A549 (cell line): ENCODE data around the gene ASXL3. TPM values are rescaled to one million over a fixed set of nuclear protein-coding genes. Genes with fewer than 3 reads are reported as not detected.

Source experiments
- ATAC-seq, 2 experiments: fragments of 200-7000 bp in 1 of 2; fragments of >200 bp in 1 of 2; cut with Nextera tagmentation in 1 of 2; cut with Tn5 transposase in 1 of 2; 3 replicates each; pipeline versions ENCODE4 v1.8.0 to v1.9.1; 2018 to 2020; ENCODE audit warnings: mild to moderate bottlenecking in 1 of 2, moderate library complexity in 1 of 2
- CTCF ChIA-PET: fragments of 300-600 bp; sonication (Branson Sonifier 250); formaldehyde crosslinking; extraction: SDS; loops from one replicate; lab custom pipeline; 2021; ENCODE audit warnings: antibody characterized with exemption, inconsistent platforms; lab: Yijun Ruan, JAX
- POLR2A ChIA-PET: fragments of 350-600 bp; formaldehyde crosslinking; extraction: SDS; loops from one replicate; lab custom pipeline; 2021; ENCODE audit warnings: antibody characterized with exemption, inconsistent platforms; lab: Yijun Ruan, JAX
- DNase-seq, 2 experiments: peaks; one replicate each; pipeline versions ENCODE4 v3.0.0 to v3.0.0-alpha.2; 2011 to 2016; ENCODE audit warnings: low read depth in 1 of 2, low spot score in 1 of 2
- FAIRE-seq: peaks from 2 replicates; lab custom pipeline; 2011; peaks lifted over from hg19 to GRCh38; lab: Jason Lieb, UNC
- H3K27ac ChIP-seq, 2 experiments: fragments of >200 bp; sonication (Bioruptor Twin); formaldehyde crosslinking; 3 replicates each; pipeline ENCODE4 v1.5.1; 2016 to 2017
- H3K4me1 ChIP-seq: fragments of >200 bp; sonication (Bioruptor Twin); formaldehyde crosslinking; 3 replicates; pipeline ENCODE4 v1.6.1; 2016
- H3K4me2 ChIP-seq: fragments of >200 bp; sonication (Bioruptor Twin); formaldehyde crosslinking; 3 replicates; pipeline ENCODE4 v1.6.1; 2016
- H3K4me3 ChIP-seq: fragments of >200 bp; sonication (Bioruptor Twin); formaldehyde crosslinking; 3 replicates; pipeline ENCODE4 v1.5.1; 2016
- H3K9me3 ChIP-seq: fragments of >200 bp; sonication (Bioruptor Twin); formaldehyde crosslinking; 3 replicates; pipeline ENCODE4 v1.6.1; 2016
- ATOH8 ChIP-seq: fragments of 250-450 bp; sonication (Bioruptor Pico); IDR thresholded peaks from 2 replicates; pipeline ENCODE4 v1.5.0; 2020; ENCODE audit warnings: low read depth, mild to moderate bottlenecking, moderate library complexity
- BCL3 ChIP-seq: fragments of >200 bp; sonication (Bioruptor Twin); formaldehyde crosslinking; IDR thresholded peaks from 3 replicates; pipeline ENCODE4 v1.6.1; 2016
- CBX2 ChIP-seq: fragments of 200-600 bp; sonication (generic); IDR thresholded peaks from 2 replicates; pipeline ENCODE4 v1.6.1; 2016; ENCODE audit warnings: low read depth, mild to moderate bottlenecking, borderline replicate concordance
- CHD4 ChIP-seq: fragments of 200-600 bp; sonication (generic); IDR thresholded peaks from 2 replicates; pipeline ENCODE4 v1.6.1; 2016; ENCODE audit warnings: antibody characterized with exemption, mild to moderate bottlenecking, borderline replicate concordance
- EHF ChIP-seq: fragments of 250-450 bp; sonication (Bioruptor Pico); IDR thresholded peaks from 2 replicates; pipeline ENCODE4 v1.5.0; 2020; ENCODE audit warnings: mild to moderate bottlenecking
- EP300 ChIP-seq, 2 experiments: fragments of >200 bp; sonication (Bioruptor Twin); formaldehyde crosslinking; IDR thresholded peaks; 2 replicates in 1 of 2; 3 replicates in 1 of 2; pipeline ENCODE4 v1.6.1; 2016 to 2017
- FOSL2 ChIP-seq, 2 experiments: fragments of 450-650 bp in 1 of 2; fragments of >200 bp in 1 of 2; sonication (Bioruptor Twin) in 1 of 2; formaldehyde crosslinking; IDR thresholded peaks; 2 replicates each; pipeline versions ENCODE4 v1.5.0 to v1.6.1; 2016 to 2020; ENCODE audit warnings: mild to moderate bottlenecking in 1 of 2, moderate library complexity in 1 of 2
- HOXA7 ChIP-seq: fragments of 250-450 bp; sonication (Bioruptor Pico); IDR thresholded peaks from 2 replicates; pipeline ENCODE4 v1.5.0; 2020; ENCODE audit warnings: mild to moderate bottlenecking, moderate library complexity
- JUN ChIP-seq, 2 experiments: fragments of >200 bp; sonication (Bioruptor Twin); formaldehyde crosslinking; IDR thresholded peaks; 2 replicates in 1 of 2; 3 replicates in 1 of 2; pipeline ENCODE4 v1.6.1; 2016 to 2017
- KDM1A ChIP-seq: fragments of 200-600 bp; sonication (generic); IDR thresholded peaks from 2 replicates; pipeline ENCODE4 v1.6.1; 2016; ENCODE audit warnings: low read depth, mild to moderate bottlenecking
- MAFK ChIP-seq: fragments of 450-650 bp; IDR thresholded peaks from 2 replicates; pipeline ENCODE4 v1.6.1; 2014; ENCODE audit not compliant: partially characterized antibody
- NFE2L2 ChIP-seq: fragments of 150-350 bp; conservative IDR thresholded peaks from 2 replicates; pipeline ENCODE4 v1.6.1; 2014; ENCODE audit warnings: low read length
- POLR2AphosphoS2 ChIP-seq: conservative IDR thresholded peaks from 2 replicates; pipeline ENCODE4 v1.6.1; 2012; ENCODE audit warnings: low read length, improper control_type of control experiment, inconsistent platforms
- RARB ChIP-seq: fragments of 250-450 bp; sonication (Bioruptor Pico); IDR thresholded peaks from 2 replicates; pipeline ENCODE4 v1.8.0; 2021; ENCODE audit warnings: mild to moderate bottlenecking, moderate library complexity
- RCOR1 ChIP-seq: fragments of 150-350 bp; IDR thresholded peaks from 2 replicates; pipeline ENCODE4 v1.6.1; 2014; ENCODE audit warnings: antibody characterized with exemption, low read length, low read depth
- SREBF2 ChIP-seq: fragments of 450-650 bp; IDR thresholded peaks from 2 replicates; pipeline ENCODE4 v1.6.1; 2014; ENCODE audit warnings: mild to moderate bottlenecking, moderate library complexity
- TFCP2L1 ChIP-seq: fragments of 250-450 bp; sonication (Bioruptor Pico); IDR thresholded peaks from 2 replicates; pipeline ENCODE4 v1.5.0; 2021; ENCODE audit warnings: mild to moderate bottlenecking
- TP53 ChIP-seq: fragments of 250-450 bp; sonication (Bioruptor Pico); IDR thresholded peaks from 2 replicates; pipeline ENCODE4 v1.5.0; 2021; ENCODE audit warnings: mild to moderate bottlenecking, moderate library complexity
- ZSCAN20 ChIP-seq: fragments of 250-450 bp; sonication (Bioruptor Pico); IDR thresholded peaks from 2 replicates; pipeline ENCODE4 v1.8.0; 2022; ENCODE audit warnings: mild to moderate bottlenecking, moderate library complexity
- WGBS: methylation state at CpG from one replicate; pipeline ENCODE4 v1.1.6; 2017; ENCODE audit errors: missing lambda C conversion rate; 5-methylcytosine and 5-hydroxymethylcytosine counted together
- polyA plus RNA-seq, 4 experiments: library from polyadenylated mRNA; depleted of rRNA in 3 of 4; stranded (reverse); fragments of >200 nt; fragmentation: RNase III in 1 of 4; extraction: RNeasy Plus Mini Kit Qiagen cat#74134 plus additional on column Dnase treatment in 1 of 4; gene quantifications; 2 replicates in 3 of 4; 3 replicates in 1 of 4; pipeline ENCODE4 v1.2.3, GENCODE V29; 2011 to 2017
- TF ChIP-seq, protein P1 (sequence below): fragments of 150-350 bp; IDR thresholded peaks from 2 replicates; pipeline ENCODE4 v1.6.1; 2014; ENCODE audit warnings: low read depth, mild to moderate bottlenecking, low read length
- TF ChIP-seq, protein P2 (sequence below): IDR thresholded peaks from 2 replicates; pipeline ENCODE4 v1.6.1; 2012
- TF ChIP-seq, protein P3 (sequence below): fragments of >200 bp; sonication (Bioruptor Twin); formaldehyde crosslinking; IDR thresholded peaks from 2 replicates; pipeline ENCODE4 v1.6.1; 2016

ASXL3 gene
- polyA plus RNA-seq, 2 of the 4 experiments (the other 2 are of a cell fraction), result not detected

DNA sequence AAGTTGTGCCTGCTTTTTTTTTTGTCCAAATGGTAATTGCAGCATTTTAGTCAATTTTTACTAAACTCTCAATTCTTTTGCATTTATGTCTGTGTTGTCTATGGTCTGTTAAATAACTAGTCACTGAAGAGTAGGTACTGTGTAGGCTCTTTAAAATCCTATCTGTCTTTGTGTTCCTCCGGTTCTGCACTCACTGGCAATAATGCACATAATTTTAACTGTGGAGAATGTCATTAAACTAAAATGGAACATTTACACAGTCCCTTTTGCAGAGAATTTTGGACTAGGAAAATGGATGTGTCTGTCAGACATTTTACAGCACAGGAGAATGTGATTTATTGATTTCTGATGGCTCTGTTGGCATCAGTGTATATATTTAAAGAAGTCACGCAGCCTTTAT lies 116.6 kb downstream of the ASXL3 start:
- Histone ChIP-seq H3K27ac (no peak overlapping the region), H3K4me1 (no peaks in the 10 kb centered on the region), H3K4me3 (no peak overlapping the region), H3K9me3 (no peaks in the 10 kb centered on the region), H3K4me2 (no peak overlapping the region)
- FAIRE-seq, result no peak
- ATAC-seq, result no peak
- TF ChIP-seq HOXA7 (CRISPR knock-in tag) (no peak), TP53 (no peak), ATOH8 (CRISPR knock-in tag) (no peak), SREBF2 (no peak), POLR2AphosphoS2 (no peak), BCL3 (no peak), RCOR1 (no peak)
- TF ChIP-seq, protein P1, sequence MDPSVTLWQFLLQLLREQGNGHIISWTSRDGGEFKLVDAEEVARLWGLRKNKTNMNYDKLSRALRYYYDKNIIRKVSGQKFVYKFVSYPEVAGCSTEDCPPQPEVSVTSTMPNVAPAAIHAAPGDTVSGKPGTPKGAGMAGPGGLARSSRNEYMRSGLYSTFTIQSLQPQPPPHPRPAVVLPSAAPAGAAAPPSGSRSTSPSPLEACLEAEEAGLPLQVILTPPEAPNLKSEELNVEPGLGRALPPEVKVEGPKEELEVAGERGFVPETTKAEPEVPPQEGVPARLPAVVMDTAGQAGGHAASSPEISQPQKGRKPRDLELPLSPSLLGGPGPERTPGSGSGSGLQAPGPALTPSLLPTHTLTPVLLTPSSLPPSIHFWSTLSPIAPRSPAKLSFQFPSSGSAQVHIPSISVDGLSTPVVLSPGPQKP, result no peak
- 3% methylated on average over 2 of the region's 2 CpGs for WGBS
- POLR2A ChIA-PET, result no interaction called here
- no peak for DNase-seq
- CTCF ChIA-PET, result no interaction called here

GRCh38 chr18:33696332-33697162 lies 118.5 kb downstream of the ASXL3 start:
- Histone ChIP-seq H3K4me3 (no peak overlapping the region), H3K9me3 (no peaks in the 10 kb centered on the region), H3K4me1 (no peaks in the 10 kb centered on the region), H3K4me2 (no peak overlapping the region), H3K27ac (no peak overlapping the region)
- TF ChIP-seq, protein P2, sequence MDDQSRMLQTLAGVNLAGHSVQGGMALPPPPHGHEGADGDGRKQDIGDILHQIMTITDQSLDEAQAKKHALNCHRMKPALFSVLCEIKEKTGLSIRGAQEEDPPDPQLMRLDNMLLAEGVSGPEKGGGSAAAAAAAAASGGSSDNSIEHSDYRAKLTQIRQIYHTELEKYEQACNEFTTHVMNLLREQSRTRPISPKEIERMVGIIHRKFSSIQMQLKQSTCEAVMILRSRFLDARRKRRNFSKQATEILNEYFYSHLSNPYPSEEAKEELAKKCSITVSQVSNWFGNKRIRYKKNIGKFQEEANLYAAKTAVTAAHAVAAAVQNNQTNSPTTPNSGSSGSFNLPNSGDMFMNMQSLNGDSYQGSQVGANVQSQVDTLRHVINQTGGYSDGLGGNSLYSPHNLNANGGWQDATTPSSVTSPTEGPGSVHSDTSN, result no peak
- TF ChIP-seq KDM1A (no peak), TFCP2L1 (CRISPR knock-in tag) (no peak), BCL3 (no peak), SREBF2 (no peak), RARB (CRISPR knock-in tag) (no peak), EHF (CRISPR knock-in tag) (no peak), CHD4 (no peak), EP300 (IDR thresholded peaks at IDR 0.05) (no peak), JUN (IDR thresholded peaks at IDR 0.05) (no peak), FOSL2 (IDR thresholded peaks at IDR 0.05) (no peak), FOSL2 (CRISPR knock-in tag; IDR thresholded peaks at IDR 0.05) (no peak), NFE2L2 (no peak), MAFK (no peak), POLR2AphosphoS2 (no peak), CBX2 (no peak), ZSCAN20 (CRISPR knock-in tag) (no peak)
- TF ChIP-seq, protein P3, sequence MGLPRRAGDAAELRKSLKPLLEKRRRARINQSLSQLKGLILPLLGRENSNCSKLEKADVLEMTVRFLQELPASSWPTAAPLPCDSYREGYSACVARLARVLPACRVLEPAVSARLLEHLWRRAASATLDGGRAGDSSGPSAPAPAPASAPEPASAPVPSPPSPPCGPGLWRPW, result no peak
- 0% methylated on average over 3 of the region's 3 CpGs for WGBS
- DNase-seq (no peak), FAIRE-seq (no peak), ATAC-seq (no peak)
- ChIA-PET POLR2A (no interaction called here), CTCF (no interaction called here)
